ENCODE results near the gene OR1A1.
"Not testable (repeated sequence)": the region's sequence is repeated elsewhere in the genome, so short reads cannot be mapped to it uniquely, and the experiment has no call there.

Gene OR1A1

GRCh38 chr17:3207367-3207766 is at the start of gene OR1A1:
Gene OR1A1, plus strand, starts transcription at chr17:3207667. Its CDS starts 7,954 bp downstream, at chr17:3215621.
- TF ChIP-seq CTCF (IDR thresholded peaks at IDR 0.05; ENCODE audit: low read depth, low read length): no peak
- H3K4me3 ChIP-seq (replicated peaks in 1 of 2; ENCODE audit: low read depth in 2 of 2, low read length in 2 of 2): no peak within 1 kb of the TSS
- no peak for DNase-seq (ENCODE audit: low read depth in 2 of 2)

GRCh38 chr17:3167574-3167973 is 39.9 kb upstream of the OR1A1 start:
- no peak overlapping the region for H3K4me3 ChIP-seq (replicated peaks in 1 of 2; ENCODE audit: low read depth in 2 of 2, low read length in 2 of 2)
- no peak for DNase-seq (ENCODE audit: low read depth in 2 of 2)
- no peak for TF ChIP-seq CTCF (IDR thresholded peaks at IDR 0.05; ENCODE audit: low read depth, low read length)

GRCh38 chr17:3189961-3190360 is 17.5 kb upstream of the OR1A1 start:
- no peak for DNase-seq (ENCODE audit: low read depth in 2 of 2)
- no peak overlapping the region for H3K4me3 ChIP-seq (replicated peaks in 1 of 2; ENCODE audit: low read depth in 2 of 2, low read length in 2 of 2)
- no peak for TF ChIP-seq CTCF (IDR thresholded peaks at IDR 0.05; ENCODE audit: low read depth, low read length)

GRCh38 chr17:3197219-3197618 is 10.2 kb upstream of the OR1A1 start, which contains the start of gene OR1A2:
Gene OR1A2, plus strand, starts transcription at chr17:3197519. Its CDS starts 0 bp downstream, at chr17:3197519.
- DNase-seq (ENCODE audit: low read depth in 2 of 2): no peak
- TF ChIP-seq CTCF (IDR thresholded peaks at IDR 0.05; ENCODE audit: low read depth, low read length): no peak
- no peak within 1 kb of the TSS for H3K4me3 ChIP-seq (replicated peaks in 1 of 2; ENCODE audit: low read depth in 2 of 2, low read length in 2 of 2)

- TF ChIP-seq CTCF (IDR thresholded peaks at IDR 0.05; ENCODE audit: low read depth, low read length): no peak
- DNase-seq (ENCODE audit: low read depth in 2 of 2): no peak
- no peak overlapping the region for H3K4me3 ChIP-seq (replicated peaks in 1 of 2; ENCODE audit: low read depth in 2 of 2, low read length in 2 of 2)
Observed at GRCh38 chr17:3208484-3208883, 1.0 kb downstream of the OR1A1 start.

GRCh38 chr17:3213001-3213400 is 5.5 kb downstream of the OR1A1 start:
- H3K4me3 ChIP-seq (replicated peaks in 1 of 2; ENCODE audit: low read depth in 2 of 2, low read length in 2 of 2): no peak overlapping the region
- no peak for DNase-seq (ENCODE audit: low read depth in 2 of 2)
- no peak for TF ChIP-seq CTCF (IDR thresholded peaks at IDR 0.05; ENCODE audit: low read depth, low read length)

- H3K4me3 ChIP-seq (replicated peaks in 1 of 2; ENCODE audit: low read depth in 2 of 2, low read length in 2 of 2): no peak overlapping the region
- TF ChIP-seq CTCF (IDR thresholded peaks at IDR 0.05; ENCODE audit: low read depth, low read length): no peak
Observed at GRCh38 chr17:3213587-3213986, 6.1 kb downstream of the OR1A1 start.

GRCh38 chr17:3219978-3220377 is 12.5 kb downstream of the OR1A1 start:
- not testable (repeated sequence) for H3K4me3 ChIP-seq (replicated peaks in 1 of 2; ENCODE audit: low read depth in 2 of 2, low read length in 2 of 2); DNase-seq (ENCODE audit: low read depth in 2 of 2)

More at GRCh38 chr17:3213587-3213986, 6.1 kb downstream of the OR1A1 start:
- DNase-seq (ENCODE audit: low read depth in 2 of 2): no peak
